NCI-H1105 treated with DMSO at 0.1 percent for 48 hours (cell line): ENCODE data around the gene TMEM184C.

ENCODE experiments used
- DNase-seq: peaks from one replicate; lab custom pipeline; 2025; lab: John Stamatoyannopoulos, UW

The TMEM184C gene

DNA sequence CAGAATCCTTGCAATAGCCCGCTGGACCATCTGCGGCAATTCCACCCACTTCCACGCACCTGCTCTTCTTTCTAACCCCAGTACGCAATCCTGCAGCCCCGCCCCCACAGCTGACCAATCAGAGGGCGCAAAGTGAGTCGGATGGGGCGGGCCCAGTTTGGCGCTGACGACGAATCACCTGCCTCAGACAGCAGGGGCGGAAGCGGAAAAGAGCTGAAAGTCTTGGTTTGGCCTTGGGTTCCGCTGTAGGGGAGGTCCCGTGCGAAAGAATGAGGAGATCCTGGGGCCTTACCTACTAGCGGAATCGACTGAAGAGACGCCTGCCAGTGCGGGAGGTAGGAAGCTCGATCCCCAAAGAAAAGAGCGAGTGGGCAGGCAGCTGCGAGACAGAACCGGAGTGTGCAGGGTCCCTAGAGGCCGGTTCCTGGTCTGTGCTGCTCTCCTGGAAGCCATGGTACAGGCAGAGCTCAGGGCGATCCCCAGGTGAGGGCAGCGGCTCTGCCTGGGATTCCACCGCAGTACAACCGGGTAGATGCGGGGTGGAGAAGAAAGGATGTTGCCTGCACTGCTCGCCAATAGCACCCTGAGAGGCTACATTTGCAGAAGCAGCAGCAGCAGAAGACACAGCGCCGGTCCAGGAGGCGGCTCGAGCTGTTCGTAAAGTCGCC lies at the start of gene TMEM184C:
TMEM184C (plus strand) TSS at position 225 of the 668 bp plus-strand sequence. CDS start 560 bp downstream, outside the sequence.
- DNase-seq, result peak; percentile 89

DNA sequence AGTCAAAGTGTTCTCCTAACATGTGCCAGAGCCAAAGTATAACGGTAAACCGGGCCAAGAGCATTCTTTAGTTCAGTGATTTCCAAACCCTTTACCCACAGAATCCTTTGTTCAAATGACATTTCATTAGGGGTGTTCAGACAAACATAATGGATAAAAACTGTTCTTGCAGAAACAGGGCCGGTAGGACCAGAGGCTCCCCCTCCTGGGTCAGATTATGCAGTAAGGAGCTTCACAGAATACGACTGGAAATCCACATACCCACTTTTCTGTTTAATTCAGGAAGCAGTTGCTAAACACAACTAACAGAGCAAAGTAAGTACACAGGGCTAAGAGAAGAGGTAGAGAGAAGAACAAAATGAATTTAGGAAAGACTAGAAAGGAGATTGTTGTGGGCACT lies 46.6 kb upstream of the TMEM184C start:
- DNase-seq, result no peak

DNA sequence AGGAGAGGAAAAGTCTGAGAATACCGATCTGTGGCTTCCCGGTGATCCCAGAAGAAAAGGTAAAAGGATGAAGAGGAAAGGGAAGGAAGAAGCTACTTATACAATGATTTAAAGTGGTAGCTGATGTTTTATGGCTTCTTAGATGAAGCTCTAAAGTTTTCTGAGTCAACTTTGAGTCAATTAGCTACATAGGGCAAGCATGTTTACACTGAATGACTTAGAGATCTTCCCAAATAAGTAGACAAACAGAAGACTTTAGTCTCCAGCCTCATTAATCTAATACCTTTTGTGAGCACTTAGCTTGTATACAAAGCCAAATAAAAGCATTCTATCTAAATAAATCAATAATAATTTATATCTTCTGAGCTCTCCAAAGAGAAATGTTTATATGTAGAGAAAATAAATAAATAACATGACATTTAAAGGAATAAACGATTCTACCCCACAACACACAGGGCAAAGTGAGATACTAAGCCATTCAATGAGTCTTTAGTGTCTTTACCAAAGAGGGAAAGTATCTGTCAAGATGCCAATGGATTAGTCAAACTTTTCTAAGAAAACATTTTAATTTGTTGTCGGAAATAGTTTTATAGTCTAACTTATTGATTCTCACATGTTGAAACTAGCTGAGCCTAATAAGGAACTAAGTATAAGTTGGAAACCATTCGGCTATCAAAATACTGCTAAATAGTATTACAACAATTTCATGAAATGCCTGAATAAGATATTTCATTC lies 46.0 kb upstream of the TMEM184C start:
- DNase-seq, result no peak

DNA sequence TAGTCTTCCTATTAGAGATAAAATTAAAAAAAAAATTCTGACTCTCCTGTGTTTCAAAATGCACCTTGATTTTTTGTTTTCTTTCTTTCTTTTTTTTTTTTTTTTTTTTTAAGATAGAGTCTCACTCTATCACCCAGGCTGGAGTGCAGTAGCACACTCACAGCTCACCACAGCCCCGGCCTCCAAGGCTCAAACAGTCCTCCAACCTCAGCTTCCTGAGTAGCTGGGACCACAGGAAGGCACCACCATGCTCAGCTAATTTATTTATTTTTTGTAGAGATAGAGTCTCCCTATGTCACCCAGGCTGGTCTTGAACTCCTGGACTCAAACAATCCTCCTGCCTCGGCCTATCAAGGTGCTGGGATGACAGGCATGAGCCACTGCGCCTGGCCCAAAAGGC lies 41.1 kb upstream of the TMEM184C start:
- DNase-seq, result no peak

DNA sequence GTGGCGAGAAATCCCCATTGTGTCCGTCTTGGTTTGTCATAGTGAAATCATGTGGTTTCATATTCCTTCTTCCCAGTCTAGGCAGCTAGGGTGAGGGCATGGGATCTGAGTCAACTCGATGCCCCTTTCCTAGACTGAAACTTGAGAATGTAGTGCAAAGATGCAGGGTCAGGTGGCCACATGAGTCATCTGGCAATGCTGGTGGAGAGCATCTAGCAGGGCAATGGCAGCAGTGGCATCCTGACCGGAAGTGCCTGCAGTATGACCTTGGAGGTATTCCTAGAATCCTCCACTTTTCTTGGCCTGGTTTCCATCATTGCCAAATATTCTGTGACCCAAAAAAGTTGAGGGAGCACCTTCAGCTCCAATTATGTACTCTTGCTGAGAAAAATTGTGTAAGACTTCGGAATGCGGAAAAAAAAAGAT lies 39.1 kb upstream of the TMEM184C start:
- DNase-seq, result no peak

DNA sequence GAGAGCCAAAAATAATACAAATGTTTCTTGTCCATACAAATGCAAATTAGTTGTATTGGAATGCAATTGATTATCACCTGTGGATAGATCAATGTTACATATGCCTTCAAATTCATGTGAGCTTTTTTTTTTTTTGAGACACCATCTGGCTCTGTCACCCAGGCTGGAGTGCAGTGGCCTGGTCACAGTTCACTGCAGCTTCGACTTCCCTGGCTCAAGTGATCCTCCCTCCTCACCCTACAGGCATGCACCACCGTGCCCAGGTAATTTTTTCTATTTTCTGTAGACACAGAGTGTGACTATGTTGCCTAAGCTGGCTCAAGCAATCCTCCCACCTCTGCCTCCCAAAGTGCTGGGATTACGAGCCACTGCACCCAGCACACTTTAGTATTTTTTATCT lies 38.6 kb upstream of the TMEM184C start:
- no peak for DNase-seq

DNA sequence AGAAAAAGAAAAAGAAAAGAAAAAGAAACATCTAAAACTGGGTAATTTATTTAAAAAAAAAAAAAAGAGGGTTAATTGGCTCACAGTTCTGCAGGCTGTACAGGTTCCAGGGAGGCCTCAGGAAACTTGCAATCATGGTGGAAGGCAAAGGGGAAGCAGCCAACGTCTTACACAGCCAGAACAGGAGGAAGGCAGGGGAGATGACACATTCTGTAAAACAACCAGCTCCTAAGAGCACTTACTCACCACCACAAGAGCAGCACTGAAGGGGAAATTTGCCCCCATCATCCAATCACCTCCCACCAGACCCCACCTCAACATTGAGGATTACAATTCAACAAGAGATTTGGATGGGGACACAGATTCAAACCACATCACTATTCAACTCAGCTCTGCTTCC lies 36.8 kb upstream of the TMEM184C start:
- no peak for DNase-seq

DNA sequence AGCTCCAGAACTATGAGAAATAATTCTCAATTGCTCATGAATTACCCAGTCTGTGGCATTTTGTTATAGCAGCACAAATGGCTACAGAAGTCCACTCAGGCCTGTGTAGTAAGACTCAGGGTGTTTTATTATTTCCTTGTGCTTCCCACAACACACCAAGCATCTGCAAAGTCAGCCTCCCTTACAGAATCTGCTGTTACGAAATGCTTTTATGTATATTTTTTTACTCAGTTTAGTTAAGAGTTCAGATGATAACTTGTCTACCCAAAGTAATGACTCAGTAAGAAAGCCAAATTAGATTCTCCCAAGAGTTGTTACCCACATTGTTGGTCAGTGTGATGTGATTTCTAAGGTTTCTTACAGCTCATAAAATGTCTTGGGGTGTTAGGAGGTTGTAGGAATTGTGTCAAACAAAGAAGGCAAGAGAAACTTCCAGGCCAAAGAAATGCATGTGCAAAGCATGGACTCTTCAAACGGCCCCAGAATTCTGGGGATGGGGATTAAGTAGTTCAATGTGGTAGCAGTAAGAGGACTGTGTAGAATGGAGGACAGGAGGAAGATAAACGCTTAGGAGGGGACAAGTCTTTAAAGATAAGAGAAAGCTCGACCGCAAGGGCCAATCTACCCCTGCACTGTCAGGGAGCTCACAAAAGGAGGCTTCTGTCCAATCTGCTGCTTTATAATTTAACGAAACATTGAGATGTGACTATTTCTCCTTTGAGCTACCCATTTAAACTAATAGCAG lies 35.4 kb upstream of the TMEM184C start:
- no peak for DNase-seq

DNA sequence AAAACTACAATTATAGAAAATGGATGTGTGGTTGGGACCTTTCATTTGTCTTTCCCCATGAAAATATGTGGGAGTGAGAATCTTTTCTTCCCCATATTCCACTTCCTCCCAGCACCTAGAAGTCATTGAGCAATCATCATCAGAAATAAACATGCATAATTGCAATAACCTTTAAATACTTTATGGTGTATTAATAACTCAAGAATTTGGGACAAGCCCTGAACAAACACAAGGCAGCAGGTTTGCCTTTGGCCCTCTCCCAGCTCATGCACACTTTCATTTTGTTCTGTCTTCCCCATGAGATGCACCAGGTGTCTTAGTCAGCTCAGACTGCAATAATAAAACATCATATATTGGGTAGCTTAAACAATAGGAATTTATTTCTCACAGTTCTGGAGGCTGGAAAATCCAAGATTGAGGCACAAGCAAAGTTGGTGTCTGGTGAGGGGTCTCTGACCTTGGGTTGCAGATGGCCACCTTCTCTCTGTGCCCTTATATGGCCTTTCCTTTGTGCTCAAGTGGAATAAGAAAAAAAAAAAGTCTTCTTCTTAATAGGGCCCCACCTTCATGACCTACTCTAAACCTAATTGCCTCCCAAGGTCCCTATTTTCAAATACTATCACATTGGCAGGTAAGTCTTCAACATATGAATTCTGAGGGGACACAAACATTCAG lies 34.7 kb upstream of the TMEM184C start:
- no peak for DNase-seq

DNA sequence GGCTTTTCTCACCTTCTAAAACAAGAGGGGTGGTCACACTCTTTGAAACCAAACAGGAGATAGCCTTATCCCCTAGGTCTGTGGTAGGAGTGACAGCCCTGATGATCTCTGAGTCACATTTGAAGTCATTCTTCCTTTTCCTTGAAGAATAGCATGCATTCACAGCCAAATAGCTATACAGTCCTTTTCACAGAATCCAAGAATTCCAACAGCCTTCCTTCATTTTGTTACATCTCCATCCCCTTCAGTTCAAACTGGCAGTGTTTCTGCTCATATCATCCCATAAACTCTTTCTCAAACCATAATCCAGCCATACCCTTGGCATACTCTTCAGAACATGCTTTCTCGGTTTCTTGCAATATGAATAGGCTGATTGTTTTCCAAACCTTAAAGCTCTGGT lies 33.3 kb upstream of the TMEM184C start:
- DNase-seq, result no peak

DNA sequence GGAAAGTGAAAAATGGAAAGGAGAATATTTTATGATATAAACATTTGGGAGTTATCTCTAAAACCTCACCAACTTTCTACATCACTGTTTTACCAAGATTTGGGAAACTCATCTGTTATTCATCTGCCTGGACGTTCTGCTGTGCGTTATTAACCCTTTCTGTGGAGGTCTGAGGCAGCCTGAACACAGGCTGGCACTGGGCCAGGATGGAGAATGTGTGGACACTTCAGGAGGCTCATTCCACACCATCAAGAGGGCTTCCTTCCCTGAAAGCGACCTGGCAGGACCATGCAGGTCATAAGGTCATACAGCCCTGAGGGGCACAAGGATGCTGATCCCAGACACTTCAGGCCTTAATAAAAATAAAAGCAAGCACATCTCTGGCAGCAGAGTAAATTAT lies 31.2 kb upstream of the TMEM184C start:
- DNase-seq, result no peak

DNA sequence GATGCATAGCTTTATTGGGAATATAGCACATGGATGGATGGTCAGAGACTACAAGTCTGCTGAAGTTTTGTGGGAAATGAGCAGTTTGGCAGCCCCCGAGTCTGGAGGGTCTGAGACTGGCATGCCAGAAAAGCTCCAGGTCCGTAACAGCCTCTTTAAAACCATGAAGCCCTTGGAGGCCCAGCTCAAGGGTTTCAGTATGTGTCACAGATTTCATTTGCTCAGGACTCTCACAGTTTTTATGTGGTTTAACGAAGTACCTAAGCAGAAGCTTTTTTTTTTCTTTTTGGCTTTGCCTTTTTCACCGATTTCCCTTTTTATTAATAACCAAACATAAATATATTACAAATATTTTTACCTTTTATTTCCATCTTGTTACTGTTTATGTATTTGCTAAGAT lies 30.6 kb upstream of the TMEM184C start:
- no peak for DNase-seq

DNA sequence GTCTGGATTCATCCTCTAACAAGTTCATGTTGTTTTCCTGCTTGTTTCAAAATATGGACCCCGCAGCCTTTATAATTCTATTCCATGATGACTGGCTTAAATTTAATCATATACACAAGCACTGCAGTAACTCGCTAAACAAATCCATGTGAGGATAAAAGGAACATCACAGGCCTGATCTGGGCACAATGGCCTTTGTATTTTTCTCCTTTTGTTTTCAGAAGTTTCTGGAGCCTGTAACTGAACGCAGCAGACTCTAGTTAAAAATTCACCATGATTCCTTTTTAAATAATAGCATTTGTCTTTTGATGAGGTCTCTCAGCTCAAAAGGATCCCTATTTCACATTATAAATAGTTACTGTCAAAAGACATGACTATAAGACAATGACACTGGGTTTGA lies 30.2 kb upstream of the TMEM184C start:
- DNase-seq, result no peak

DNA sequence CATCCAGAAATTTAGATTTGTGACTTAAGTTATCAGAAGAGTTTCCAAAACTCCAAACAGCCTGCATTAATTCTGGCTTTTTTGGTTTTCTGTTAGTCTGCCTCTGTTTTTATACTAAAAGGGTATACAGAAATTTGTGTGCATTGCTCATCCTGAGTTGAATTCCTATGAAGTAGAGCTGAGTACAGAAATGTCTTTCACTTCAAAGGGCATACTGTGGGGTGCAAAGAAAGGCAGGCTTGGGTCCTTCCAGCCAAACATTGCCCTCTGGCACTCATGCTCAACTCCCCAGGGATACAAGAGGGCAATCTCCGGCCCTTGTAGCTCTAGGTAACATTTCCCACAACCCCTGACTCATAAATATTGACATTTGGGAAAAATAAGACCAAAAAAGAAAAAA lies 27.6 kb upstream of the TMEM184C start:
- DNase-seq, result no peak

DNA sequence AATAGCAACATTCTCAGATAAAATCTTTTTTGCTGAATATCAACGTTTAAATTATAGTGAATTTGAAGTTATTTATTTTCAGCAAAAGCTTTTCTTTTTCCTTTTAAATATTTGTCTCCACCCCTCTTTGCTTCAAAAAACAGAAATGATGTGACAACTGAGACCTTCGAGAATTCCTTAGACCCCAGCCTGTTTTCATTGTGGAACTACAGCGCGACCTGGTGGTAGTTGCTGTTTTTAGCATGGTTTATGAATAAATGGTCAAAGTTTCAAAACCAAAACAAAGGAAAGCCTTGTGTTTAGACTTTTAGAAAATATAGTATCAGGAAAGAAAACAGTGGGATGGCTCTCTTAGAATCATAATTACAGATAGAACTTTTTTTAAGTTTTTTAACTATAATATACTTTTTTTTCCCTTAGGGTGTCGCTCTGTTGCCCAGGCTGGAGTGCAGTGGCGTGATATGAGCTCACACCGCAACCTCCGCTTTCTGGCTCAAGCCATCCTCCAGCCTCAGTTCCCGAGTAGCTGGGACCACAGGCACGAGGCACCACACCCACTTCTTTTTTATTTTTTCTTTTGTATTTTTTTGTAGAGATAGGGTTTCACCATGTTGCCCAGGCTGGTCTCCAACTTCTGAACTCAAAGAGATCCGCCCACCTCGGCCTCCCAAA lies 26.8 kb upstream of the TMEM184C start:
- peak; percentile 41 for DNase-seq

DNA sequence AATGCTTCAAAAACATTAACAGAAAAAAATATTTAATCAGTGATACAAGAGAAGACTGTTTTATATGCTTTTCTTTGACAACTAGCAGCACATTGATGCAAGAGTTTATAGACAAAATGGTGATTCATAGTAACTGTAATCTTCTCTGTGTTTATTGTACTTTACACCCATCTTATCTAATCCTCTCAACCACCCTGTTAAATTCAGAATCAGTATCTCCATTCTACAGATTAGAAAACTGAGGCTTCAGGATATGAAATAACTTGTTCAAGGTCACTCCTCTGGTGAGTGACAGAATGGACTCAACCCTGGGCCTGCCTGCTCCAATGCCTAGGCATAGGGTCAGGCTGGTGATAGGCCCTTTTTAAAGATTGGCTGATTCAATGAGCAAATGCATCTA lies 26.1 kb upstream of the TMEM184C start:
- DNase-seq, result no peak

DNA sequence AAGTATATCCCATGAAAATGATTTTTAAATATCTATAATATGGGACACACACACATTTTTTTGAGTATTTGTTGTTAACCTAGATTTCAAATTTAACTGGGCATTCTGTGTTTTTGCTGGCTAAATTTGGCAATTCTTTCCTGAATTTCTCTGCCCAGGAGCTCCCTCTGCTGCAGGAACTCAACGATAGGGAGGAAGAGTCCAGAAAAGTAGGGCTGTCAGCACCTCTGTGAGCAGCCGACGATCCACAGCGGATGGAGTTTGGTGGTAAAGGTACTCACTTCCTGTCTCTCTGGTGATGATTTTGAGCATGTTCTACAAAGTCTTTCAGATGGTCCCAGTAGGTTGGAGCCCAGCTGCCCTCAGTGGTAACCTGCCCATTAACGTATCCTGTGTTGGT lies 23.1 kb upstream of the TMEM184C start:
- DNase-seq, result no peak

DNA sequence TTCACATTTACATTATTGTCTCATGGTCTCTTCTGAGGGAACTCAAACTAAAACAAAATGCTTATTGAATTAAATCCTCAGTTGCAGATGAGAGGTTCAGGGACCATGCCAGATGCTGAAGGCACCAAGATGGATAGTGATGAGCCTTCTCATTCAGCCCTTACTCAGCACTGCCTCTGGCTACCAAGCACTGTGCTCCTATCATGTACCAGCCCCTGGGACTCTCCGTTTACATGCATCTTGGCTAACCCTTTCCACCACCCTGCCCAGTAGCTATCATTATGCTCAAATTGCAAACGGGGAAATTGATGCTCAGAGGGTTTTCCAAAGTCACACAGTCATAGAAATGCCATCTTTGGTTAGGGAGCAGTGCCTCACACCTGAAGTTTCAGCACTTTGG lies 22.6 kb upstream of the TMEM184C start:
- DNase-seq, result no peak

DNA sequence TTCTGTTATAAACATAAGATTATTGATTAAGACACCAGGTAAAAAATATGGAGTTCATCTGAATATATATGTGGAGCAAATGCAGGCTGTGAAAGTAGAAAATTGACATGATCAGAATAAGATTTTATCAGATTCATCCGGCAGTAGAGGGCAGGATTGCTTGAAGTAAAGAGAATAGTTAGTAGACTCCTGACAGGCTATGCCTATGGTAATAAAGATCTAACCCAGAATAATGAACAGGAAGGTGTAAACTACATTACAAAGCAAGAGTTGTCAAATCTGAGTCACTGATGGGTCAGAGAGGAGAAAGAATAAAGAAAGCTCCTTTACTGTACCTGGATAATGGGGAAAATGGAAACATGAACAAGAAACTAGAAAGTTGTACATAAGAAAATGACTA lies 20.8 kb upstream of the TMEM184C start:
- DNase-seq, result no peak

DNA sequence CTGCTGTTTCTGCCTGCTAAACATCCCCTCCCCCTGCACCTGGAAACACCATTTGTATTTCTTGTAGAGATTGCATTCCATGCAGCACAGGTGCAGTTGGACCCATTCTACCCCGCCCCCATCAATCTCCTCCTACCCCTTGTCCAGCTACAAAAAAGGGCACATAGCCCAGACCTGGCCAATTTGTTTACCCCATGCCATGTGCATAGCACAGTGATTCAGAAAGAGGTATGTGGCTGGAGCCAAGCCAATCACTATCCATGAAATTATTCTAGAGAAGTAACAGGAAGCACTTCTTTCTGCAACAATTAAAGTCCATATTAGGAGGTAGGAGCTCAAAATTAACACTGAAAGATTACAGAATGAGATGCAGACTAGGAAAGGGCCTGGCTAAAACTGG lies 20.2 kb upstream of the TMEM184C start:
- DNase-seq, result peak; percentile 73

DNA sequence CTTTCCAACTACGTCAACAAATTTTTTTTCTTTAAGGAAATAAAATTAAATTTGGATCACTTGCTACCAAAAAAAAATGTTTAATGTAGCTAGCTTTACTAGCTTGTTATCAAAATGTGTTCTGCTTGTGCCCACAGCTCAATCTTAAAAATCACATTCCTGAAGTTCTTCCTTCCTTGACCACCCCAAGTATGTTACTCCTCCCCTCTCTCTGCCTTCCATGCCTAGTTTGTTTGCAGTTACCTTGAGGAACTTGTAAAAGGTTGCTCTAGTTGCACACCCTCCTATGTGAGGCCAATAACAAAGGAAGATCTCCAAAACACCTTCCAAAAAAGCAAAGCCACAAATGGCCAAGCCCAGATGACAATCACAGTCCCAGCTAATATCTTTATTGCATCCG lies 19.6 kb upstream of the TMEM184C start:
- DNase-seq, result no peak

DNA sequence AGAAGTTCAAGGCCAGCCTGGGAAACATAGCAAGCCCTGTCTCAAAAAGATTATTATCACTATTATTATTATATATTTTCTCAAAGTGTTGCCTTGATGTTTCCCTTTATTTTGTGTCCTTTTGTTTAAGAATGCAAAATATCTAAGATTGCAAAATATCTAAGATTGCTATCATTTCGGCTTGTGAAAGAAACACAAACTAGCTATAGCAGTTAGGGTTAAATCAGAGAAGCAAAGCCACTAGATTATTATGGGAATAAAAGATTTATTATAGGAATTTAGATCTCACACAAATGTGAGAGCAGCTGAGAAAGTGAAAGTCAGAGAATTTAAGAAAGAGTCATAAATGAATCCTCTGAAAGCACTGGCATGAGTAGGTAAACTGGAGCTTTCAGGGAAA lies 18.0 kb upstream of the TMEM184C start:
- DNase-seq, result no peak
